GM19035 (cell line): Measurements from ENCODE around the gene NID1.
"Not testable (repeated sequence)": the region's sequence is repeated elsewhere in the genome, so short reads cannot be mapped to it uniquely, and the experiment has no call there.

Experiments
- ATAC-seq: cut with Tn5 transposase; IDR thresholded peaks from one replicate; pipeline ENCODE4 v1.9.1; 2021; ENCODE audit not compliant: unreplicated experiment

NID1 gene

GRCh38 chr1:236095705-236096520 is 31.0 kb upstream of the NID1 start:
- ATAC-seq: no peak

GRCh38 chr1:236092899-236093298 is 28.0 kb upstream of the NID1 start:
- no peak for ATAC-seq

GRCh38 chr1:236091933-236092318 is 27.0 kb upstream of the NID1 start:
- ATAC-seq: no peak

- no peak for ATAC-seq
Measured at GRCh38 chr1:236090741-236091147, 25.9 kb upstream of the NID1 start.

GRCh38 chr1:236089046-236089773 is 24.3 kb upstream of the NID1 start:
- no peak for ATAC-seq

- ATAC-seq: no peak
Measured at GRCh38 chr1:236086537-236086936, 21.6 kb upstream of the NID1 start.

- no peak for ATAC-seq
Measured at GRCh38 chr1:236085545-236086159, 20.8 kb upstream of the NID1 start.

GRCh38 chr1:236084386-236084730 is 19.5 kb upstream of the NID1 start:
- ATAC-seq: no peak

GRCh38 chr1:236083650-236084385 is 18.9 kb upstream of the NID1 start:
- no peak for ATAC-seq

- ATAC-seq: no peak
Measured at GRCh38 chr1:236082526-236082925, 17.6 kb upstream of the NID1 start.

GRCh38 chr1:236081546-236082227 is 16.8 kb upstream of the NID1 start:
- no peak for ATAC-seq

- ATAC-seq: no peak
Measured at GRCh38 chr1:236079703-236080102, 14.8 kb upstream of the NID1 start.

GRCh38 chr1:236078993-236079392 is 14.1 kb upstream of the NID1 start:
- ATAC-seq: no peak

GRCh38 chr1:236078077-236078476 is 13.2 kb upstream of the NID1 start:
- ATAC-seq: not testable (repeated sequence)

GRCh38 chr1:236075848-236076247 is 11.0 kb upstream of the NID1 start:
- ATAC-seq: no peak

GRCh38 chr1:236073307-236073897 is 8.5 kb upstream of the NID1 start:
- no peak for ATAC-seq

GRCh38 chr1:236072001-236072400 is 7.1 kb upstream of the NID1 start:
- no peak for ATAC-seq

GRCh38 chr1:236070753-236071152 is 5.9 kb upstream of the NID1 start:
- no peak for ATAC-seq

- ATAC-seq: no peak
Measured at GRCh38 chr1:236069796-236070195, 4.9 kb upstream of the NID1 start.

- no peak for ATAC-seq
Measured at GRCh38 chr1:236067854-236068454, 3.1 kb upstream of the NID1 start.
